Measurements from ENCODE around the gene COMMD9. TPM values are rescaled to one million over a fixed set of nuclear protein-coding genes. Genes with fewer than 3 reads are reported as not detected.

COMMD9 gene
- total and polyA plus RNA-seq, 2 experiments from 2014 or later = 22.4 to 44.1 TPM

- no peak for TF ChIP-seq EZH2 (IDR thresholded peaks at IDR 0.05; ENCODE audit: low read depth, unreplicated experiment)
- no peak for TF ChIP-seq CREB1 (CRISPR knock-in tag; IDR thresholded peaks at IDR 0.05; ENCODE audit: low read depth)
- no peak for TF ChIP-seq NANOG (IDR thresholded peaks at IDR 0.05; ENCODE audit: borderline replicate concordance)
- TF ChIP-seq JUNB (IDR thresholded peaks at IDR 0.05; ENCODE audit: unreplicated experiment) = no peak
- TF ChIP-seq EZH2phosphoT487 (IDR thresholded peaks at IDR 0.05; ENCODE audit: unreplicated experiment) = no peak
- TF ChIP-seq ZNF114 (CRISPR knock-in tag; IDR thresholded peaks at IDR 0.05) = no peak
- TF ChIP-seq ETS1 (IDR thresholded peaks at IDR 0.05) = no peak
- no peak for TF ChIP-seq POLR2AphosphoS5 (IDR thresholded peaks at IDR 0.05; ENCODE audit: low read depth)
Observed at GRCh38 chr11:36240173-36240572, 49.1 kb downstream of the COMMD9 start (continued).

DNA sequence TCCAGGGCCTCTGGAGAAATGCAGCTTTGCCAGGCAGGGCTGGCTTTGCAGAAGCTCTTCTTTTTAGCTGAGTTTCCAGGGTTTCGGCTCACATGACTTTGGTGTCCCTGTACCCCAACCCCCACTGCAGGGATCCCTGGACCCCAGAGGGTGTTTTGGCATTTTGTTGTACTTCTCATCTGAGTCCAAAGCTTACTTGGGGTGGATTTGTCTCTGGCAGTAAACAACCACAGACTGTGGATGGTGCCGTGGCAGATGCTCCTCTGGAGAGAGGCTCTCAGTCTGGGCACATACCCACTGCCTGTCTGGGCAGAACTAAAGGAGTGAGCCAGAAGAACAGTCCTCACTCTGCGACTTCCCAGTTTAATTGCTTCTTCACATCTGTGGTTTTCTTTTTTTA, 49.6 kb downstream of the COMMD9 start:
- H3K79me2 ChIP-seq (replicated peaks; ENCODE audit: insufficient read depth) = no peaks in the 10 kb centered on the region
- peaks cover 14% of the 10 kb centered on the region; the same call in 1 of the 2 replicates for H3K9me2 ChIP-seq (ENCODE audit: insufficient read depth)
- H2AFZ ChIP-seq = no peak overlapping the region
- no peaks in the 10 kb centered on the region for H3K36me3 ChIP-seq (ENCODE audit: insufficient read depth)
- H4K20me1 ChIP-seq (replicated peaks; ENCODE audit: insufficient read depth) = no peaks in the 10 kb centered on the region
- Mint-ChIP-seq H3K27ac (no peak overlapping the region), H3K4me1 (no peaks in the 10 kb centered on the region), H3K36me3 (ENCODE audit: low read depth) (peaks cover 13% of the 10 kb centered on the region; the same call in 1 of the 3 replicates), H3K9me3 (no peaks in the 10 kb centered on the region), H3K27me3 (ENCODE audit: insufficient read depth, low read depth, poor library complexity) (no peaks in the 10 kb centered on the region), H3K4me3 (no peak overlapping the region)
- TF ChIP-seq STAT1 (IDR thresholded peaks at IDR 0.05; ENCODE audit: unreplicated experiment) = no peak
- TF ChIP-seq, protein P1, sequence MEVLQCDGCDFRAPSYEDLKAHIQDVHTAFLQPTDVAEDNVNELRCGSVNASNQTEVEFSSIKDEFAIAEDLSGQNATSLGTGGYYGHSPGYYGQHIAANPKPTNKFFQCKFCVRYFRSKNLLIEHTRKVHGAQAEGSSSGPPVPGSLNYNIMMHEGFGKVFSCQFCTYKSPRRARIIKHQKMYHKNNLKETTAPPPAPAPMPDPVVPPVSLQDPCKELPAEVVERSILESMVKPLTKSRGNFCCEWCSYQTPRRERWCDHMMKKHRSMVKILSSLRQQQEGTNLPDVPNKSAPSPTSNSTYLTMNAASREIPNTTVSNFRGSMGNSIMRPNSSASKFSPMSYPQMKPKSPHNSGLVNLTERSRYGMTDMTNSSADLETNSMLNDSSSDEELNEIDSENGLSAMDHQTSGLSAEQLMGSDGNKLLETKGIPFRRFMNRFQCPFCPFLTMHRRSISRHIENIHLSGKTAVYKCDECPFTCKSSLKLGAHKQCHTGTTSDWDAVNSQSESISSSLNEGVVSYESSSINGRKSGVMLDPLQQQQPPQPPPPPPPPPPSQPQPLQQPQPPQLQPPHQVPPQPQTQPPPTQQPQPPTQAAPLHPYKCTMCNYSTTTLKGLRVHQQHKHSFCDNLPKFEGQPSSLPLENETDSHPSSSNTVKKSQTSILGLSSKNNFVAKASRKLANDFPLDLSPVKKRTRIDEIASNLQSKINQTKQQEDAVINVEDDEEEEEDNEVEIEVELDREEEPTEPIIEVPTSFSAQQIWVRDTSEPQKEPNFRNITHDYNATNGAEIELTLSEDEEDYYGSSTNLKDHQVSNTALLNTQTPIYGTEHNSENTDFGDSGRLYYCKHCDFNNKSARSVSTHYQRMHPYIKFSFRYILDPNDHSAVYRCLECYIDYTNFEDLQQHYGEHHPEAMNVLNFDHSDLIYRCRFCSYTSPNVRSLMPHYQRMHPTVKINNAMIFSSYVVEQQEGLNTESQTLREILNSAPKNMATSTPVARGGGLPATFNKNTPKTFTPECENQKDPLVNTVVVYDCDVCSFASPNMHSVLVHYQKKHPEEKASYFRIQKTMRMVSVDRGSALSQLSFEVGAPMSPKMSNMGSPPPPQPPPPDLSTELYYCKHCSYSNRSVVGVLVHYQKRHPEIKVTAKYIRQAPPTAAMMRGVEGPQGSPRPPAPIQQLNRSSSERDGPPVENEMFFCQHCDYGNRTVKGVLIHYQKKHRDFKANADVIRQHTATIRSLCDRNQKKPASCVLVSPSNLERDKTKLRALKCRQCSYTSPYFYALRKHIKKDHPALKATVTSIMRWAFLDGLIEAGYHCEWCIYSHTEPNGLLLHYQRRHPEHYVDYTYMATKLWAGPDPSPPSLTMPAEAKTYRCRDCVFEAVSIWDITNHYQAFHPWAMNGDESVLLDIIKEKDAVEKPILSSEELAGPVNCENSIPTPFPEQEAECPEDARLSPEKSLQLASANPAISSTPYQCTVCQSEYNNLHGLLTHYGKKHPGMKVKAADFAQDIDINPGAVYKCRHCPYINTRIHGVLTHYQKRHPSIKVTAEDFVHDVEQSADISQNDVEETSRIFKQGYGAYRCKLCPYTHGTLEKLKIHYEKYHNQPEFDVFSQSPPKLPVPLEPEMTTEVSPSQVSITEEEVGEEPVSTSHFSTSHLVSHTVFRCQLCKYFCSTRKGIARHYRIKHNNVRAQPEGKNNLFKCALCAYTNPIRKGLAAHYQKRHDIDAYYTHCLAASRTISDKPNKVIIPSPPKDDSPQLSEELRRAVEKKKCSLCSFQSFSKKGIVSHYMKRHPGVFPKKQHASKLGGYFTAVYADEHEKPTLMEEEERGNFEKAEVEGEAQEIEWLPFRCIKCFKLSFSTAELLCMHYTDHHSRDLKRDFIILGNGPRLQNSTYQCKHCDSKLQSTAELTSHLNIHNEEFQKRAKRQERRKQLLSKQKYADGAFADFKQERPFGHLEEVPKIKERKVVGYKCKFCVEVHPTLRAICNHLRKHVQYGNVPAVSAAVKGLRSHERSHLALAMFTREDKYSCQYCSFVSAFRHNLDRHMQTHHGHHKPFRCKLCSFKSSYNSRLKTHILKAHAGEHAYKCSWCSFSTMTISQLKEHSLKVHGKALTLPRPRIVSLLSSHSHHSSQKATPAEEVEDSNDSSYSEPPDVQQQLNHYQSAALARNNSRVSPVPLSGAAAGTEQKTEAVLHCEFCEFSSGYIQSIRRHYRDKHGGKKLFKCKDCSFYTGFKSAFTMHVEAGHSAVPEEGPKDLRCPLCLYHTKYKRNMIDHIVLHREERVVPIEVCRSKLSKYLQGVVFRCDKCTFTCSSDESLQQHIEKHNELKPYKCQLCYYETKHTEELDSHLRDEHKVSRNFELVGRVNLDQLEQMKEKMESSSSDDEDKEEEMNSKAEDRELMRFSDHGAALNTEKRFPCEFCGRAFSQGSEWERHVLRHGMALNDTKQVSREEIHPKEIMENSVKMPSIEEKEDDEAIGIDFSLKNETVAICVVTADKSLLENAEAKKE (CRISPR knock-in tag; IDR thresholded peaks at IDR 0.05) = no peak
- no peak for TF ChIP-seq EZH2 (IDR thresholded peaks at IDR 0.05; ENCODE audit: low read depth, unreplicated experiment)
- TF ChIP-seq CREB1 (CRISPR knock-in tag; IDR thresholded peaks at IDR 0.05; ENCODE audit: low read depth) = no peak
- no peak for TF ChIP-seq ZNF331 (CRISPR knock-in tag; IDR thresholded peaks at IDR 0.05; ENCODE audit: low read depth)
- ATAC-seq (no peak), DNase-seq (ENCODE audit: low spot score) (no peak)
- H3K4me3 ChIP-seq = no peak overlapping the region
- H3K27ac ChIP-seq (ENCODE audit: low read depth) = no peak overlapping the region
- no peaks in the 10 kb centered on the region for H3K27me3 ChIP-seq (ENCODE audit: insufficient read depth)
- no peaks in the 10 kb centered on the region for H3F3A ChIP-seq (replicated peaks; ENCODE audit: low read depth)
- H3K4me2 ChIP-seq = no peak overlapping the region
- no peaks in the 10 kb centered on the region for H3K4me1 ChIP-seq (ENCODE audit: insufficient read depth)

Data from GM23338 (cell line).